ENCODE measurements around the gene SALL3.

- TF ChIP-seq EZH2 (IDR thresholded peaks at IDR 0.05; ENCODE audit: low read depth, unreplicated experiment) (no peak), CTCF (conservative IDR thresholded peaks at IDR 0.05; ENCODE audit: low read depth in 2 of 2) (no peak), CREB1 (CRISPR knock-in tag; IDR thresholded peaks at IDR 0.05; ENCODE audit: low read depth) (no peak), POLR2AphosphoS5 (IDR thresholded peaks at IDR 0.05; ENCODE audit: low read depth) (no peak), NANOG (IDR thresholded peaks at IDR 0.05; ENCODE audit: borderline replicate concordance) (no peak), ZNF331 (CRISPR knock-in tag; IDR thresholded peaks at IDR 0.05; ENCODE audit: low read depth) (no peak), EZH2phosphoT487 (IDR thresholded peaks at IDR 0.05; ENCODE audit: unreplicated experiment) (no peak), REST (IDR thresholded peaks at IDR 0.05; ENCODE audit: unreplicated experiment) (no peak), ZNF114 (CRISPR knock-in tag; IDR thresholded peaks at IDR 0.05) (no peak), JUNB (IDR thresholded peaks at IDR 0.05; ENCODE audit: unreplicated experiment) (no peak), ETS1 (IDR thresholded peaks at IDR 0.05) (no peak), STAT1 (IDR thresholded peaks at IDR 0.05; ENCODE audit: unreplicated experiment) (no peak)
Observed at GRCh38 chr18:78947291-78947690, 32.3 kb upstream of the SALL3 start.

Measured in GM23338 (cell line).